Small intestine (tissue), 16 donors: ENCODE measurements around the gene TAS2R9. TPM values are rescaled to one million over a fixed set of nuclear protein-coding genes. Genes with fewer than 3 reads are reported as not detected.
A peak's percentile ranks its signal among the peaks of the same experiment; 100 is the strongest.

Source experiments
- DNase-seq, 2 donors: peaks; one replicate each; pipeline versions ENCODE4 v3.0.0 to v3.0.0-alpha.2; 2013
- FAIRE-seq: peaks from 2 replicates; lab custom pipeline; 2012; peaks lifted over from hg19 to GRCh38; lab: Jason Lieb, UNC
- H3K27ac ChIP-seq, 3 donors: one replicate each; pipeline ENCODE4 v1.5.1; 2013; ENCODE audit warnings: low read length in 2 of 3, mild to moderate bottlenecking in 2 of 3, control low read depth in 1 of 3, inconsistent platforms in 1 of 3, low read depth in 1 of 3, moderate library complexity in 1 of 3
- H3K27me3 ChIP-seq, 3 donors: one replicate each; pipeline ENCODE4 v1.6.1; 2013; ENCODE audit warnings: low read length in 3 of 3, inconsistent platforms in 1 of 3; ENCODE audit not compliant: control insufficient read depth in 3 of 3, insufficient read depth in 3 of 3
- H3K36me3 ChIP-seq, 3 donors: one replicate each; pipeline ENCODE4 v1.6.1; 2013; ENCODE audit warnings: low read length in 3 of 3, inconsistent platforms in 1 of 3, low read depth in 1 of 3, mild to moderate bottlenecking in 1 of 3, moderate library complexity in 1 of 3; ENCODE audit not compliant: control insufficient read depth in 3 of 3, insufficient read depth in 2 of 3
- H3K4me1 ChIP-seq, 3 donors: one replicate each; pipeline ENCODE4 v1.6.1; 2013; ENCODE audit warnings: low read length in 2 of 3, inconsistent platforms in 1 of 3, low read depth in 1 of 3, mild to moderate bottlenecking in 1 of 3, moderate library complexity in 1 of 3; ENCODE audit not compliant: control insufficient read depth in 3 of 3, insufficient read depth in 2 of 3
- H3K4me3 ChIP-seq, 3 donors: one replicate each; pipeline ENCODE4 v1.5.1; 2013; ENCODE audit warnings: low read length in 3 of 3, control low read depth in 1 of 3, inconsistent platforms in 1 of 3, low read depth in 1 of 3, mild to moderate bottlenecking in 1 of 3, moderate library complexity in 1 of 3
- H3K9me3 ChIP-seq, 2 donors: one replicate each; pipeline ENCODE4 v1.6.1; 2013; ENCODE audit warnings: low read depth in 1 of 2, low read length in 1 of 2; ENCODE audit not compliant: control insufficient read depth in 2 of 2, insufficient read depth in 1 of 2
- WGBS, 3 donors: extraction: QIAGEN DNeasy Blood & Tissue Kit; methylation state at CpG; one replicate each; pipeline ENCODE4 v1.1.7; 2013; 5-methylcytosine and 5-hydroxymethylcytosine counted together
- long read RNA-seq, 10 donors: transcript quantifications; one replicate each; lab custom pipeline, GENCODE V29; 2026
- polyA plus RNA-seq, 4 donors: library from polyadenylated mRNA; stranded (reverse) in 3 of 4; unstranded in 1 of 4; fragments of 200-250 nt in 3 of 4; fragments of 120-200 nt in 1 of 4; gene quantifications; one replicate each; pipeline versions ENCODE4 v1.2.1 to v1.2.3, GENCODE V29; 2013
- donor health status: healthy with polysubstance abuse.
- donor health status: control.
- donor health status: control.
- donor health status: Bipolar disorder and iron deficiency.
- donor health status: healthy.

Gene TAS2R9
- polyA plus RNA-seq: not detected
- long read RNA-seq, donor 1: 0 reads
- long read RNA-seq, donor 2: 0 reads
- long read RNA-seq, donor 3: 0 reads
- long read RNA-seq, donor 4: 0 reads
- long read RNA-seq, donor 5: 0 reads
- long read RNA-seq, donor 6: 0 reads
- long read RNA-seq, donor 7: 0 reads
- long read RNA-seq, donor 8: 0 reads
- long read RNA-seq, donor 9: 0 reads
- long read RNA-seq, donor 10: 0 reads

GRCh38 chr12:10810068-10810467 lies at the start of gene TAS2R9:
TAS2R9 (minus strand) TSS chr12:10810168; CDS start chr12:10810075, 93 bp downstream.
- DNase-seq (no peak), FAIRE-seq (no peak)
- Histone ChIP-seq H3K9me3 (no peaks in the 10 kb centered on the region), H3K27me3 (no peaks in the 10 kb centered on the region), H3K36me3 (no peaks in the 10 kb centered on the region), H3K4me1 (no peaks in the 10 kb centered on the region), H3K4me3 (no peak within 1 kb of the TSS), H3K27ac (no peak within 1 kb of the TSS)

- FAIRE-seq (no peak), DNase-seq (no peak)
- 99 to 100% (median 100%) methylated on average over 2 of the region's 2 CpGs for WGBS, 3 donors
- H3K27ac ChIP-seq: no peak overlapping the region
- H3K27me3 ChIP-seq: no peaks in the 10 kb centered on the region
- peaks cover 0 to 16% (median 0%) of the 10 kb centered on the region in 3 donors for H3K36me3 ChIP-seq
- no peaks in the 10 kb centered on the region for H3K4me1 ChIP-seq
- H3K4me3 ChIP-seq: no peak overlapping the region
- H3K9me3 ChIP-seq: peaks cover 0 to 34% of the 10 kb centered on the region in 2 donors
Measured at GRCh38 chr12:10855807-10856206, 45.8 kb upstream of the TAS2R9 start.

- whole genome bisulfite sequencing, 3 donors: 76 to 80% (median 78%) methylated on average over 2 of the region's 2 CpGs
- Histone ChIP-seq H3K4me3 (no peak overlapping the region), H3K36me3 (peaks cover 0 to 12% (median 0%) of the 10 kb centered on the region in 3 donors), H3K4me1 (no peaks in the 10 kb centered on the region), H3K9me3 (peaks cover 0 to 28% of the 10 kb centered on the region in 2 donors), H3K27me3 (no peaks in the 10 kb centered on the region), H3K27ac (no peak overlapping the region)
- no peak for DNase-seq
- FAIRE-seq: no peak
Measured at GRCh38 chr12:10853776-10854175, 43.8 kb upstream of the TAS2R9 start.

GRCh38 chr12:10851243-10851858 lies 41.4 kb upstream of the TAS2R9 start:
- WGBS, 3 donors: 85 to 88% (median 87%) methylated on average over 4 of the region's 4 CpGs
- DNase-seq (no peak), FAIRE-seq (no peak)

GRCh38 chr12:10849425-10849878 lies 39.5 kb upstream of the TAS2R9 start, which contains the start of gene PRR4:
PRR4 (minus strand) TSS chr12:10849475; CDS start chr12:10849437, 38 bp downstream.
- H3K9me3 ChIP-seq: no peaks in the 10 kb centered on the region
- no peak for FAIRE-seq
- no peak within 1 kb of the TSS for H3K4me3 ChIP-seq
- DNase-seq: peak in 1 of 2 donors; percentile 10
- H3K36me3 ChIP-seq: peaks cover 0 to 6% (median 0%) of the 10 kb centered on the region in 3 donors
- H3K27me3 ChIP-seq: no peaks in the 10 kb centered on the region
- WGBS, 3 donors: 81 to 94% (median 88%) methylated on average over 4 of the region's 4 CpGs
- no peaks in the 10 kb centered on the region for H3K4me1 ChIP-seq
- H3K27ac ChIP-seq: no peak within 1 kb of the TSS

More at GRCh38 chr12:10851243-10851858, 41.4 kb upstream of the TAS2R9 start:
- Histone ChIP-seq H3K9me3 (peaks cover 0 to 11% of the 10 kb centered on the region in 2 donors), H3K4me3 (no peak overlapping the region), H3K36me3 (peaks cover 0 to 13% (median 0%) of the 10 kb centered on the region in 3 donors), H3K4me1 (no peaks in the 10 kb centered on the region), H3K27ac (no peak overlapping the region), H3K27me3 (no peaks in the 10 kb centered on the region)

GRCh38 chr12:10847744-10848143 lies 37.8 kb upstream of the TAS2R9 start:
- WGBS, 3 donors: 47 to 63% (median 48%) methylated on average over 2 of the region's 2 CpGs
- no peak for DNase-seq
- Histone ChIP-seq H3K27ac (no peak overlapping the region), H3K36me3 (peaks cover 0 to 3% (median 0%) of the 10 kb centered on the region in 3 donors), H3K4me3 (no peak overlapping the region), H3K4me1 (no peaks in the 10 kb centered on the region), H3K27me3 (no peaks in the 10 kb centered on the region), H3K9me3 (no peaks in the 10 kb centered on the region)
- FAIRE-seq: no peak

- Histone ChIP-seq H3K4me3 (no peak overlapping the region), H3K36me3 (peaks cover 0 to 3% (median 0%) of the 10 kb centered on the region in 3 donors), H3K9me3 (no peaks in the 10 kb centered on the region), H3K27me3 (no peaks in the 10 kb centered on the region), H3K4me1 (no peaks in the 10 kb centered on the region), H3K27ac (no peak overlapping the region)
- no peak for DNase-seq
- WGBS, 3 donors: 96 to 100% (median 100%) methylated on average over 2 of the region's 2 CpGs
- no peak for FAIRE-seq
Measured at GRCh38 chr12:10842862-10843261, 32.9 kb upstream of the TAS2R9 start.

- Histone ChIP-seq H3K27ac (no peak overlapping the region), H3K27me3 (no peaks in the 10 kb centered on the region), H3K36me3 (no peaks in the 10 kb centered on the region), H3K9me3 (peaks cover 0 to 5% of the 10 kb centered on the region in 2 donors), H3K4me1 (no peaks in the 10 kb centered on the region), H3K4me3 (no peak overlapping the region)
- FAIRE-seq (no peak), DNase-seq (no peak)
- 85 to 93% (median 91%) methylated on average over 3 of the region's 3 CpGs for WGBS, 3 donors
Measured at GRCh38 chr12:10838461-10838860, 28.5 kb upstream of the TAS2R9 start.
